ENCODE measurements around the gene AP1S2.

DNA sequence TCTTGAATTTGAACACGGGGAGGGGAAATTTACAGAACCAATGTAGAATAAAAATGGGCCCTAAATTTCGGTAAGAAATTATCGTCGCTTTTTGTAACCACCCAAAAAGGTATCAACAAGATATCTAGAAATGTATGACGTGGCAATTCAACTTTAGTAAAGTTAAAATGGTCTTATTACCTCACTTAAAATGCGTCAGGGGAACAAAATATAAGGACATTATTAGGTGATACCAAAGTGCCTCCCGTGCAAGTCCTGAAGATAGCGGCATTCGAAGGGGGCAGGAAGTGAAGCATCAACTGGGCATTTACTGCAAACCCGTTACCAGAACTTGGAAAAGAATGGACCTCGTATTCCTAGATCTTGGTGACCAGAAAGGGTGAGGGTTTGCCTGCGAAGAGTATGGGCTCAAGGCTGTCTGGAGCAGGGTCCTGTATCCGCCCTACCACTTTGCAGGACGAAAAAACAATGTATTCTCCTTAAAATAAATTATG is 980 bp downstream of the AP1S2 start:
- no peak for TF ChIP-seq CTCF (IDR thresholded peaks at IDR 0.05; ENCODE audit: low read depth, low read length, poor library complexity, severe bottlenecking)
- TF ChIP-seq EZH2phosphoT487 (IDR thresholded peaks at IDR 0.05; ENCODE audit: borderline replicate concordance, low read length) = no peak
